ENCODE data around the gene FAM221B. TPM values are rescaled to one million over a fixed set of nuclear protein-coding genes. Genes with fewer than 3 reads are reported as not detected.
A peak's percentile ranks its signal among the peaks of the same experiment; 100 is the strongest.

The FAM221B gene
- total RNA-seq, 3 donors from 2014 or later (not counting 1 experiment from before 2014, with no cell fraction given) = not detected

GRCh38 chr9:35801328-35802128, 27.0 kb downstream of the FAM221B start:
- intact Hi-C loops (cut with micrococcal nuclease) = no loop called here
- no peak for TF ChIP-seq CTCF (IDR thresholded peaks at IDR 0.05)
- WGBS (ENCODE audit: insufficient coverage) = 94% methylated on average over 13 of the region's 13 CpGs

GRCh38 chr9:35800530-35800929, 28.0 kb downstream of the FAM221B start:
- 92% methylated on average over 7 of the region's 7 CpGs for WGBS (ENCODE audit: insufficient coverage)
- H3K4me1 Mint-ChIP-seq = peaks cover 0 to 3% of the 10 kb centered on the region in 2 donors
- no peaks in the 10 kb centered on the region for H3K27me3 Mint-ChIP-seq (ENCODE audit: low read depth in 2 of 2)
- Histone ChIP-seq H3K4me3 (ENCODE audit: low read length) (no peak overlapping the region), H3K4me1 (ENCODE audit: control insufficient read depth, insufficient read depth, low read length) (no peaks in the 10 kb centered on the region), H3K27me3 (ENCODE audit: control insufficient read depth, insufficient read depth, low read length) (no peaks in the 10 kb centered on the region), H3K36me3 (ENCODE audit: control insufficient read depth, insufficient read depth, low read length) (peaks cover 4% of the 10 kb centered on the region), H3K9me3 (ENCODE audit: control insufficient read depth, insufficient read depth, low read length) (no peaks in the 10 kb centered on the region), H3K27ac (ENCODE audit: low read length) (no peak overlapping the region)
- no peaks in the 10 kb centered on the region for H3K9me3 Mint-ChIP-seq
- DNase-seq (no peak), ATAC-seq (no peak)
- H3K4me3 Mint-ChIP-seq = no peak overlapping the region
- H3K36me3 Mint-ChIP-seq = no peaks in the 10 kb centered on the region
- no peak for TF ChIP-seq CTCF (IDR thresholded peaks at IDR 0.05)
- H3K27ac Mint-ChIP-seq = no peak overlapping the region
- intact Hi-C loops (cut with micrococcal nuclease) = no loop called here

More at GRCh38 chr9:35801328-35802128, 27.0 kb downstream of the FAM221B start:
- no peak for DNase-seq
- Histone ChIP-seq H3K27ac (ENCODE audit: low read length) (no peak overlapping the region), H3K36me3 (ENCODE audit: control insufficient read depth, insufficient read depth, low read length) (peaks cover 6% of the 10 kb centered on the region), H3K27me3 (ENCODE audit: control insufficient read depth, insufficient read depth, low read length) (no peaks in the 10 kb centered on the region), H3K9me3 (ENCODE audit: control insufficient read depth, insufficient read depth, low read length) (no peaks in the 10 kb centered on the region), H3K4me1 (ENCODE audit: control insufficient read depth, insufficient read depth, low read length) (no peaks in the 10 kb centered on the region), H3K4me3 (ENCODE audit: low read length) (no peak overlapping the region)
- H3K4me1 Mint-ChIP-seq = peaks cover 0 to 3% of the 10 kb centered on the region in 2 donors
- no peaks in the 10 kb centered on the region for H3K36me3 Mint-ChIP-seq
- no peaks in the 10 kb centered on the region for H3K27me3 Mint-ChIP-seq (ENCODE audit: low read depth in 2 of 2)
- H3K4me3 Mint-ChIP-seq = no peak overlapping the region
- H3K27ac Mint-ChIP-seq = no peak overlapping the region
- no peak for ATAC-seq
- no peaks in the 10 kb centered on the region for H3K9me3 Mint-ChIP-seq

- TF ChIP-seq CTCF (IDR thresholded peaks at IDR 0.05) = no peak
- Histone ChIP-seq H3K27ac (ENCODE audit: low read length) (no peak overlapping the region), H3K27me3 (ENCODE audit: control insufficient read depth, insufficient read depth, low read length) (no peaks in the 10 kb centered on the region), H3K36me3 (ENCODE audit: control insufficient read depth, insufficient read depth, low read length) (peaks cover 3% of the 10 kb centered on the region), H3K9me3 (ENCODE audit: control insufficient read depth, insufficient read depth, low read length) (no peaks in the 10 kb centered on the region), H3K4me3 (ENCODE audit: low read length) (no peak overlapping the region), H3K4me1 (ENCODE audit: control insufficient read depth, insufficient read depth, low read length) (no peaks in the 10 kb centered on the region)
- no peak for DNase-seq
- intact Hi-C loops (cut with micrococcal nuclease) = no loop called here
- H3K27me3 Mint-ChIP-seq (ENCODE audit: low read depth in 2 of 2) = no peaks in the 10 kb centered on the region
- H3K9me3 Mint-ChIP-seq = no peaks in the 10 kb centered on the region
- H3K4me1 Mint-ChIP-seq = peaks cover 0 to 9% of the 10 kb centered on the region in 2 donors
- ATAC-seq = peak in 1 of 3 donors; percentile 31
- no peaks in the 10 kb centered on the region for H3K36me3 Mint-ChIP-seq
- no peak overlapping the region for H3K4me3 Mint-ChIP-seq
- H3K27ac Mint-ChIP-seq = no peak overlapping the region
- 94% methylated on average over 4 of the region's 4 CpGs for WGBS (ENCODE audit: insufficient coverage)
Measured at GRCh38 chr9:35798658-35799374, 29.7 kb downstream of the FAM221B start.
